ENCODE measurements around the gene CLPSL1. TPM values are rescaled to one million over a fixed set of nuclear protein-coding genes. Genes with fewer than 3 reads are reported as not detected.

CLPSL1 gene, protein sequence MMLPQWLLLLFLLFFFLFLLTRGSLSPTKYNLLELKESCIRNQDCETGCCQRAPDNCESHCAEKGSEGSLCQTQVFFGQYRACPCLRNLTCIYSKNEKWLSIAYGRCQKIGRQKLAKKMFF
- total RNA-seq: not detected in 2 replicates

DNA sequence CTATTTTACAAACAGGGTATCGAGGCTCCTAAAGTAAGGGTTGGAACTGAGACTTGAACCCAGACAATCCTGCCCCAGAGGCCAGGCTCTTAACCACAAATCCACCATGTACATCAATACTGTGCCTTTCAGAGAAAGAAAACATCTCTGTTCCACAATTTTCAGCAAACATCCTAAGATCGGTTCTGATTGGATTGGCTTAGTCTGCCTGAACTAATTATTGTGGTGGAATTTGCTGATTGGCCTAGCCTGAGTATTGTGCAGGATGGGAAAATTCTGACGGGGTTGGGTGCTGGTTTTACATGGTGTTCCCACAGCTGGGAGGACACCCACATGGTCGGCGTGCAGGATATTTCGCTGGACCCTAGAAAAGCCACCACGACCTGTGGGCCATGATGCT lies at the start of gene CLPSL1:
TSS of gene CLPSL1 (plus strand) at position 301 of the 400 bp plus-strand sequence. CDS start at position 393, 92 bp downstream.

DNA sequence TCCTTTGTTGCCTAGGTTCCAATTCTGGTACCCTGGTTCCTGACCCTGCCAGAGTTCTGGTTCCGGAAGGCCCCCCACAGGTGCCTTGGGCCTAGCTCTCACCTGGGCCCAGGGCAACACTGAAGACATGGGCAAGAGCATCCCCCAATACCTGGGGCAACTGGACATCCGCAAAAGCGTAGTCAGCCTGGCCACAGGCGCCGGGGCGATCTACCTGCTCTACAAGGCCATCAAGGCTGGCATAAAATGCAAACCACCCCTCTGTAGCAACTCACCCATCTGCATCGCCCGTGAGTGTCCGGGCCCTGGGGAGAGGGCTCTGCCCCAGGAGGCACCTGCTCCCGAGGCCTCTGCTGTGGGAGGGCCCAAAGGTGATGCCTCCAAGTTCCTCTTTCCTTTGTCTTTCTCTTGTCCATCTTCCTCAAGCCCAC lies 43.8 kb upstream of the CLPSL1 start, which contains the start of gene ARMC12:
TSS of gene ARMC12 (plus strand) at position 51 of the 431 bp plus-strand sequence. CDS start at position 128, 77 bp downstream.

DNA sequence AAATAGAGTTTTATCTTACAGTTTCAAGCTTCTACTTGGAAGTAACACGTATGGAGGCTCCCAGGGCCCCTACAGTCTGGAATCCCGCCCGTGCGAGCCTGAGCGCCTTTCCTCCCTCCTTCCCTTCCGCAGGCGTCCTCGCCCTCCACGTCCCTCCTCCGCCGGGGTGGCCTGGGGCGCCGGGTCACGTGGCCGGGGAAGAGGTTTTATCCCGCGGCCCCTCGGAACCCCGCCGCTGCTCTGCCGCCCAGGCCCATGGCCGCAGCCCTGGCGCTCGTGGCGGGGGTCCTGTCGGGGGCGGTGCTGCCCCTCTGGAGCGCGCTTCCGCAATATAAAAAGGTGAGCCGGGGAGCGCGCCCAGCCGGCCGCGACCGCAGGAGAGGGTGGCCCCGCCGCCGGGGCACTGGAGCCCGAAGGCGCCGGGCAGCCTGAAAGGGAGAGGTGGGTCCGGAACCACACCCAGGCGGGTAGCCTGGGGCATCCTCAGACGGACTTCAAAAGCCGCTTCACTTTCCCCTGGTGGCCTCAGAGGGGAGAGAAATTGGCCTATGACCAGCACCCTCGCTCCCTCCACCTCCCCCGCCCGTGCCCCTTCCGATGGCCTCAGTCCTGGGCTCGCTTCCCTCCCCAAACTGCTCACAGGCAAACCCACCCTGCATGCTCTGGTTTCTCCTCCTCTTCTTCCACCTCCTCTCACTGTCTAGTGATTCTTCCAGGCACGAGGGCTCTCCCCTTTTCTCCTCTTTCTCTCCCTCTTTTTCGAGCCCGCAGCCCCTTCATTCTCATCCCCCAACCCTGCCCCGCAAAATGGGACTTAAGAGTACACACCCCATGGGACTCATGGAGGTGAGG lies 4.2 kb upstream of the CLPSL1 start, which contains the start of gene CLPSL2:
TSS of gene CLPSL2 (plus strand) at position 235 of the 852 bp plus-strand sequence. CDS start at position 256, 21 bp downstream.

DNA sequence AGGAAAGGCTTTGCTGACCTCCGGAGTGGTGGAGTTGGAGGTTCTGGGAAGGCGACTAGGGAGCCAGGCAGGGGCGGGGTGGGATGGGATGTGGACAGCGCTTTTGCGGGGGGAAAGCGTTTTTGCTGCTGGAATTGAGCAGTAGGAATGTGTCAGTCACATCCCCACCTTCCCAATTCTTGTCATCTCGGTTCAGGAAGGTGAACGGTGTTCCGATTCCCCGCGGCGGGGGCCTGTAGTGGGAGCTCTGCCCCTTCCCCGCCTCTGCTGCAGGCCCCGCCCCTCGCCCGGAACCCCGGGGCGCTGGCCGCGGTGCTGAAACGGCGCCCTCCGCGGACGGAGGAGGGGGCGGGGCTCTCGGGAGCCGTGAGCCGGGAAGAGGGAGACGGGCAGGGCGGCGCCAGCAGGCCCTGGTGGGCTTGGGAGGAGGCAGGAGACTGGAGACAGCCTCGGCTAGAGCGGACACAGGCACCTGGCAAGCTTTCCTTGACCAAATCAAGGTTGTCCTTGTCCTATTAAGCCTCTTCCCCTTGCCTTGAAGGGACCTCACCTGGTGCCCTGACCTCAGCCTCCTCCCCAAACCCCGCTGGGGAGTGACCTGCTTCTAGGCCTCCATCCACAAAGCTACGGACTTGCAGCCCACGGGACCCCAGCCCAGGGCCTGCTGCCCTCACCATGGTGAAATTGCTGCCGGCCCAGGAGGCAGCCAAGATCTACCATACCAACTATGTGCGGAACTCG lies 24.3 kb downstream of the CLPSL1 start, which contains the start of gene LHFPL5:
TSS of gene LHFPL5 (plus strand) at position 357 of the 741 bp plus-strand sequence. CDS start at position 676, 319 bp downstream.

Other genes starting within 250 kb of the CLPSL1 start
- 3.2 and 3.4 TPM in 2 replicates for gene FKBP5, start 92.1 kb upstream of the CLPSL1 start, total RNA-seq
- gene ARMC12, start 44.0 kb upstream of the CLPSL1 start, total RNA-seq: 0.12 and 0.16 TPM in 2 replicates
- not detected in 2 replicates for gene CLPSL2, start 4.4 kb upstream of the CLPSL1 start, total RNA-seq
- gene CLPS, start 16.3 kb downstream of the CLPSL1 start, total RNA-seq: not detected in 2 replicates
- gene LHFPL5, start 24.3 kb downstream of the CLPSL1 start, total RNA-seq: not detected in 2 replicates
- 35.9 and 44.0 TPM in 2 replicates for gene SRPK1, start 140.1 kb downstream of the CLPSL1 start, total RNA-seq
- not detected in 2 replicates for gene SLC26A8, start 243.6 kb downstream of the CLPSL1 start, total RNA-seq
- 74.4 and 89.4 TPM in 2 replicates for gene MAPK14, start 246.8 kb downstream of the CLPSL1 start, total RNA-seq

Data from hair follicle dermal papilla cell (primary cell).